Natural killer cell treated with Interleukin-12 subunit alpha and Interleukin-12 subunit beta and Interleukin-15 and Interleukin-18, amount 100 ng/mL, for 72 hours (primary cell): ENCODE measurements around the gene SCARF1. TPM values are rescaled to one million over a fixed set of nuclear protein-coding genes. Genes with fewer than 3 reads are reported as not detected.
A peak's percentile ranks its signal among the peaks of the same experiment; 100 is the strongest.

Source experiments
- ATAC-seq, 2 donors: fragments of 150-1000 bp; cut with Tn5 transposase in 1 of 2; sonication (Bioruptor Pico), chemical (Tn5 transposase) in 1 of 2; 2 replicates each; pipeline ENCODE4 v1.10.0; 2021
- DNase-seq: peaks from one replicate; pipeline ENCODE4 v3.0.0; 2022; ENCODE audit warnings: low spot score
- H3K27ac Mint-ChIP-seq, 2 donors: 1 replicate in 1 of 2; 2 replicates in 1 of 2; pipeline ENCODE4 v1.8.0; 2022; ENCODE audit warnings: mixed read lengths in 2 of 2, mild to moderate bottlenecking in 1 of 2, moderate library complexity in 1 of 2
- H3K27me3 Mint-ChIP-seq, 2 donors: 1 replicate in 1 of 2; 2 replicates in 1 of 2; pipeline ENCODE4 v1.8.0; 2022; ENCODE audit warnings: mixed read lengths in 2 of 2
- H3K36me3 Mint-ChIP-seq: one replicate; pipeline ENCODE4 v1.8.0; 2022; ENCODE audit warnings: mixed read lengths
- H3K4me1 Mint-ChIP-seq, 2 donors: 1 replicate in 1 of 2; 2 replicates in 1 of 2; pipeline ENCODE4 v1.8.0; 2022; ENCODE audit warnings: low read depth in 2 of 2, mixed read lengths in 2 of 2, mild to moderate bottlenecking in 1 of 2
- H3K4me3 Mint-ChIP-seq: one replicate; pipeline ENCODE4 v1.8.0; 2022; ENCODE audit warnings: mixed read lengths
- H3K9me3 Mint-ChIP-seq: 2 replicates; pipeline ENCODE4 v1.8.0; 2022; ENCODE audit warnings: mixed read lengths
- total RNA-seq, 2 donors: library from RNA; stranded (reverse); gene quantifications; one replicate each; pipeline ENCODE4 v1.2.3, GENCODE V29; 2022

Gene SCARF1
- total RNA-seq, 2 donors from 2014 or later, result 3.6 to 4.1 TPM

GRCh38 chr17:1627182-1627981 lies 18.1 kb downstream of the SCARF1 start:
- no peak for ATAC-seq
- no peak for DNase-seq
- no peaks in the 10 kb centered on the region for H3K36me3 Mint-ChIP-seq
- H3K4me3 Mint-ChIP-seq, result peak overlapping the region; percentile 75
- no peak overlapping the region for H3K27ac Mint-ChIP-seq
- H3K27me3 Mint-ChIP-seq, result peaks cover 7 to 11% of the 10 kb centered on the region in 2 donors
- H3K4me1 Mint-ChIP-seq, result peaks cover 12 to 14% of the 10 kb centered on the region in 2 donors
- H3K9me3 Mint-ChIP-seq, result no peaks in the 10 kb centered on the region

- DNase-seq (no peak), ATAC-seq (no peak)
- peaks cover 0 to 7% of the 10 kb centered on the region in 2 donors for H3K27me3 Mint-ChIP-seq
- H3K9me3 Mint-ChIP-seq, result no peaks in the 10 kb centered on the region
- H3K36me3 Mint-ChIP-seq, result no peaks in the 10 kb centered on the region
- peak overlapping the region; percentile 75 for H3K4me3 Mint-ChIP-seq
- H3K4me1 Mint-ChIP-seq, result peaks cover 11 to 12% of the 10 kb centered on the region in 2 donors
- H3K27ac Mint-ChIP-seq, result no peak overlapping the region
Observed at GRCh38 chr17:1626333-1626732, 19.2 kb downstream of the SCARF1 start.

DNA sequence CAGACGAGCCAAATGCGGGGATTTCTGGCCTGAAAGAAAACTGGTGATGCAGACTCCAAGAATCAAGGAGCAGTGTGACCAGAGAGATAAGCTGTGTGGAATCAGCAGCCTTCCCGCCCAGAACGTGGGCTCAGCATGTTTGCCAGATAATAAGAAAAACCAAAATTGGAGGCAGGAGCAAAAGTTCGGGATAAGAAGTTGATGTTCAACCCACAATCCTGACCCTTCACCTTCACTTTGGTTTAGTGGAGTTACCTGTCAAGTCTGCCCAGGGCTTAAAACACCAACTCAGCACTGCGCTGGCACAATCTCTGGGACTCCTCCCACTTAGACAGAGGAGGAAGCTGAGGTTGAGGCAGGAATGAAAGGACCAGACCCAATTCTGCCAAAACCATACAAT lies 20.0 kb downstream of the SCARF1 start:
- Mint-ChIP-seq H3K4me3 (no peak overlapping the region), H3K27me3 (peaks cover 0 to 7% of the 10 kb centered on the region in 2 donors), H3K36me3 (no peaks in the 10 kb centered on the region), H3K4me1 (peaks cover 11 to 12% of the 10 kb centered on the region in 2 donors), H3K27ac (no peak overlapping the region), H3K9me3 (no peaks in the 10 kb centered on the region)
- DNase-seq (no peak), ATAC-seq (no peak)

GRCh38 chr17:1625053-1625452 lies 20.5 kb downstream of the SCARF1 start:
- H3K4me1 Mint-ChIP-seq, result peaks cover 8% of the 10 kb centered on the region in 2 donors
- no peaks in the 10 kb centered on the region for H3K36me3 Mint-ChIP-seq
- ATAC-seq (no peak), DNase-seq (no peak)
- H3K9me3 Mint-ChIP-seq, result no peaks in the 10 kb centered on the region
- peaks cover 0 to 7% of the 10 kb centered on the region in 2 donors for H3K27me3 Mint-ChIP-seq
- H3K27ac Mint-ChIP-seq, result no peak overlapping the region
- no peak overlapping the region for H3K4me3 Mint-ChIP-seq

- H3K9me3 Mint-ChIP-seq, result no peaks in the 10 kb centered on the region
- H3K27ac Mint-ChIP-seq, result no peak overlapping the region
- no peak for DNase-seq
- peaks cover 0 to 7% of the 10 kb centered on the region in 2 donors for H3K27me3 Mint-ChIP-seq
- no peak for ATAC-seq
- no peak overlapping the region for H3K4me3 Mint-ChIP-seq
- H3K4me1 Mint-ChIP-seq, result peaks cover 6% of the 10 kb centered on the region in 2 donors
- no peaks in the 10 kb centered on the region for H3K36me3 Mint-ChIP-seq
Observed at GRCh38 chr17:1624650-1625049, 20.9 kb downstream of the SCARF1 start.

GRCh38 chr17:1623057-1623630 lies 22.4 kb downstream of the SCARF1 start:
- no peak for ATAC-seq
- no peaks in the 10 kb centered on the region for H3K9me3 Mint-ChIP-seq
- H3K4me1 Mint-ChIP-seq, result peaks cover 6% of the 10 kb centered on the region in 2 donors
- no peak overlapping the region for H3K27ac Mint-ChIP-seq
- no peaks in the 10 kb centered on the region for H3K36me3 Mint-ChIP-seq
- no peak overlapping the region for H3K4me3 Mint-ChIP-seq
- peaks cover 0 to 7% of the 10 kb centered on the region in 2 donors for H3K27me3 Mint-ChIP-seq
- no peak for DNase-seq

- no peak overlapping the region for H3K4me3 Mint-ChIP-seq
- H3K36me3 Mint-ChIP-seq, result no peaks in the 10 kb centered on the region
- H3K27ac Mint-ChIP-seq, result no peak overlapping the region
- peaks cover 0 to 6% of the 10 kb centered on the region in 2 donors for H3K27me3 Mint-ChIP-seq
- H3K9me3 Mint-ChIP-seq, result no peaks in the 10 kb centered on the region
- DNase-seq (no peak), ATAC-seq (no peak)
- no peaks in the 10 kb centered on the region for H3K4me1 Mint-ChIP-seq
Observed at GRCh38 chr17:1621273-1621954, 24.1 kb downstream of the SCARF1 start.

- no peaks in the 10 kb centered on the region for H3K36me3 Mint-ChIP-seq
- H3K27ac Mint-ChIP-seq, result no peak overlapping the region
- peaks cover 0 to 3% of the 10 kb centered on the region in 2 donors for H3K4me1 Mint-ChIP-seq
- no peaks in the 10 kb centered on the region for H3K27me3 Mint-ChIP-seq
- ATAC-seq, result no peak
- no peaks in the 10 kb centered on the region for H3K9me3 Mint-ChIP-seq
- H3K4me3 Mint-ChIP-seq, result no peak overlapping the region
- DNase-seq, result no peak
Observed at GRCh38 chr17:1620486-1620885, 25.0 kb downstream of the SCARF1 start.

GRCh38 chr17:1617620-1618174 lies 27.8 kb downstream of the SCARF1 start:
- DNase-seq (no peak), ATAC-seq (no peak)
- Mint-ChIP-seq H3K9me3 (no peaks in the 10 kb centered on the region), H3K36me3 (no peaks in the 10 kb centered on the region), H3K4me1 (peaks cover 7 to 12% of the 10 kb centered on the region in 2 donors), H3K27ac (no peak overlapping the region), H3K4me3 (no peak overlapping the region), H3K27me3 (no peaks in the 10 kb centered on the region)

DNA sequence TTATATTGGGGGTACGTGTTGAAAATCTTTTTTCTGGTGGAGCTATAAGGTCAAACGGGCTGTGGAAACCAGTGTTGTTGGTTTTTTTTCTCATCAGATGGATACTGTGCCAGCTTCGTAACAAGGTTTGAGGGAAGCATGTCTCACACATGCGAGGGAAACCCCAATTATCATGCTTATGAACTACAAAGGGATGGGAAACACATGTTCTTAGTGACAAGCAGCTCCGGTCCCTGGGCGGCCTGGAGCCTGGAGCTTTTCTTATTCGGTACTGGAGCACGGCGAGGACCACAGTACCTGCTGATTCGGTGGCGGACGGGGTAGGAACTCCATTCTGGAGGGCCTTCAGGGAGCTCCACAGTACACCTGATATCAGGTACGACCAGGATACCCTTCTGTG lies 29.4 kb downstream of the SCARF1 start:
- Mint-ChIP-seq H3K27me3 (no peaks in the 10 kb centered on the region), H3K36me3 (no peaks in the 10 kb centered on the region), H3K4me1 (peaks cover 7 to 12% of the 10 kb centered on the region in 2 donors), H3K4me3 (no peak overlapping the region), H3K27ac (no peak overlapping the region), H3K9me3 (no peaks in the 10 kb centered on the region)
- DNase-seq (no peak), ATAC-seq (no peak)

GRCh38 chr17:1612400-1612799 lies 33.1 kb downstream of the SCARF1 start:
- Mint-ChIP-seq H3K4me3 (no peak overlapping the region), H3K27ac (no peak overlapping the region)

DNA sequence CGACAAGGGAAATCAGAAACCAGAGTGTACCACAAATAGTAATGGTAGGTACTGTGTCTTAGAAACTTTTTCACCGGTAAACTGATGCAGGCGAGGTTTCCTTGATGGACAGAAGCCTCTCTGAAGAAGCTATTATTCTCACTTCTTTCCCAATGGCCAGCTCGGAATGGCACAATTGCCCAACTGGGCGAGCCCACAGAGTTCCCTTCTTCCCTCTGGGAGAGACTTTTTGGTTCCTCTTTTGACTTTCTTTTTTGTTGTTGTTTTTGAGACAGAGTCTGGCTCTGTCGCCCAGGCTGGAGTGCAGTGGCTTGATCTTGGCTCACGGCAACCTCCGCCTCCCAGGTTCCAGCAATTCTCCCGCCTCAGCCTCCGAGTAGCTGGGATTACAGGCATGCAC lies 33.8 kb downstream of the SCARF1 start:
- Mint-ChIP-seq H3K4me1 (peaks cover 26 to 27% of the 10 kb centered on the region in 2 donors), H3K9me3 (no peaks in the 10 kb centered on the region), H3K27ac (no peak overlapping the region), H3K36me3 (no peaks in the 10 kb centered on the region), H3K27me3 (no peaks in the 10 kb centered on the region), H3K4me3 (no peak overlapping the region)
- ATAC-seq (no peak), DNase-seq (no peak)

More at GRCh38 chr17:1612400-1612799, 33.1 kb downstream of the SCARF1 start:
- Mint-ChIP-seq H3K36me3 (no peaks in the 10 kb centered on the region), H3K9me3 (no peaks in the 10 kb centered on the region), H3K4me1 (peaks cover 21% of the 10 kb centered on the region in 2 donors), H3K27me3 (no peaks in the 10 kb centered on the region)
- no peak for ATAC-seq
- no peak for DNase-seq

DNA sequence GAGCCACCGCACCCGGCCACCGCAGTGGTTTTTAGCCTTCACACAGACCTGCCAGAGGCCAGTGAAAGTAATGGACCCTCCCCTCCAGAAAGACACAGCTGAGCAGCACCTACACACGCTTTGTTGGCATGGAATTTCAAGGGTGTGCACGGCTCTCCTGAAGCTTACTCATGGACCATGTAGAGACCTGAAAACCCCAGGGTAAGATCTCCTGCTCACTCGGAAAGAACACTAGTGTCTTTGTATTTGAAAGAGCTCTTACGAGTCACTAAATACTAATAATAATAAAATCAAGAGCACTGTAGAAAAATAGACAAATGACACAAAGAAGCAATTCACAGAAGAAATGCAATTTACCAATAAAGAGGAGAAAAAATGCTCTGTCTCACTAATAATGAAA lies 36.9 kb downstream of the SCARF1 start:
- Mint-ChIP-seq H3K27ac (peak overlapping the region; percentile 85 to 94), H3K4me1 (peaks cover 19 to 20% of the 10 kb centered on the region in 2 donors), H3K27me3 (no peaks in the 10 kb centered on the region), H3K9me3 (no peaks in the 10 kb centered on the region), H3K36me3 (no peaks in the 10 kb centered on the region), H3K4me3 (no peak overlapping the region)
- no peak for ATAC-seq
- no peak for DNase-seq

DNA sequence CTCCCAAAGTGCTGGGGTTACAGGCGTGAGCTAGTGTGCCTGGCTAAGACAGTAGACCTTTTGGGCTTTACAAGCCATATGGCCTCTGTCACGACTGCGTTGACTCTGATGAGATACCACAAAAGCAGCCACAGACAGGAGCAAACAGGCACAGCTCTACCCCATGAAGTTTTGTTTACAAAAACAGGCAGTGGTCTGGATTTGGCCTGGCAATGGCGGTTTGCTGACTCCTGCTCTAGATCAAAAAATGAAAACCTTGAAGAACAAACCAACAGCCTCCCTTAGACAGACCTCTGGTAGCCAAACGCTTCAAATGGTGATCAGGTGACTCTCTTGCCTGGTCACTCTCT lies 37.6 kb downstream of the SCARF1 start:
- no peaks in the 10 kb centered on the region for H3K27me3 Mint-ChIP-seq
- H3K9me3 Mint-ChIP-seq, result no peaks in the 10 kb centered on the region
- H3K4me3 Mint-ChIP-seq, result peak overlapping the region; percentile 76
- no peak for ATAC-seq
- peak overlapping the region; percentile 85 to 94 for H3K27ac Mint-ChIP-seq
- H3K36me3 Mint-ChIP-seq, result no peaks in the 10 kb centered on the region
- peaks cover 19 to 20% of the 10 kb centered on the region in 2 donors for H3K4me1 Mint-ChIP-seq
- DNase-seq, result no peak
